Natural killer cell (primary cell): ENCODE measurements around the gene UBAP1L. TPM values are rescaled to one million over a fixed set of nuclear protein-coding genes. Genes with fewer than 3 reads are reported as not detected.

Experiments used
- ATAC-seq, 3 donors: fragments of 150-1000 bp in 2 of 3; fragments of 200-7000 bp in 1 of 3; cut with Tn5 transposase; 1 replicate in 1 of 3; 2 replicates in 2 of 3; pipeline ENCODE4 v1.10.0; 2021; ENCODE audit warnings: mild to moderate bottlenecking in 2 of 3, moderate library complexity in 2 of 3
- DNase-seq, 2 donors: peaks; one replicate each; pipeline versions ENCODE4 v3.0.0 to v3.0.0-alpha.2; 2013 to 2021; ENCODE audit warnings: mixed read lengths in 1 of 2
- H3K27ac ChIP-seq: one replicate; pipeline ENCODE4 v1.5.1; 2013; ENCODE audit warnings: mild to moderate bottlenecking, low read length
- H3K27me3 ChIP-seq: one replicate; pipeline ENCODE4 v1.6.1; 2013; ENCODE audit warnings: low read length; ENCODE audit not compliant: control insufficient read depth, insufficient read depth
- H3K36me3 ChIP-seq: one replicate; pipeline ENCODE4 v1.6.1; 2013; ENCODE audit warnings: low read length; ENCODE audit not compliant: control insufficient read depth, insufficient read depth
- H3K4me1 ChIP-seq: one replicate; pipeline ENCODE4 v1.6.1; 2013; ENCODE audit warnings: low read length; ENCODE audit not compliant: control insufficient read depth, insufficient read depth
- H3K4me3 ChIP-seq: one replicate; pipeline ENCODE4 v1.5.1; 2013; ENCODE audit warnings: low read length
- H3K9me3 ChIP-seq: one replicate; pipeline ENCODE4 v1.6.1; 2013; ENCODE audit warnings: low read length; ENCODE audit not compliant: control insufficient read depth, insufficient read depth
- H3K27ac Mint-ChIP-seq, 2 donors: one replicate each; pipeline ENCODE4 v1.8.0; 2022; ENCODE audit warnings: mild to moderate bottlenecking in 2 of 2, mixed read lengths in 2 of 2, moderate library complexity in 1 of 2
- H3K27me3 Mint-ChIP-seq, 2 donors: one replicate each; pipeline ENCODE4 v1.8.0; 2022; ENCODE audit warnings: low read depth in 2 of 2, mixed read lengths in 2 of 2
- H3K36me3 Mint-ChIP-seq: one replicate; pipeline ENCODE4 v1.8.0; 2022; ENCODE audit warnings: mixed read lengths
- H3K4me1 Mint-ChIP-seq, 2 donors: one replicate each; pipeline ENCODE4 v1.8.0; 2022; ENCODE audit warnings: mixed read lengths in 2 of 2
- H3K4me3 Mint-ChIP-seq: one replicate; pipeline ENCODE4 v1.8.0; 2022; ENCODE audit warnings: mild to moderate bottlenecking, moderate library complexity, mixed read lengths
- H3K9me3 Mint-ChIP-seq, 2 donors: one replicate each; pipeline ENCODE4 v1.8.0; 2022; ENCODE audit warnings: mixed read lengths in 2 of 2
- WGBS: methylation state at CpG from one replicate; pipeline ENCODE4 v1.1.7; 2013; ENCODE audit warnings: missing lambda C conversion rate; ENCODE audit not compliant: insufficient coverage; 5-methylcytosine and 5-hydroxymethylcytosine counted together
- intact Hi-C: fragments of 100-400 bp; cut with micrococcal nuclease; formaldehyde crosslinking; loops from one replicate; pipeline ENCODE4 v1.14.2; 2022
- total RNA-seq, 4 donors: library from RNA; stranded (reverse); fragments of 120-200 nt in 1 of 4; gene quantifications; one replicate each; pipeline versions ENCODE4 v1.2.3 to v1.2.4, GENCODE V29; 2013 to 2022
- TF ChIP-seq, protein P1 (sequence below): fragments of 200-600 bp; IDR thresholded peaks from one replicate; pipeline ENCODE4 v1.8.0; 2022; ENCODE audit warnings: antibody characterized with exemption

The UBAP1L gene
- total RNA-seq, result 1 to 10 TPM; 4.3 to 8.0 (median 7.5) TPM
- 5.6 TPM for total RNA-seq (2013)

DNA sequence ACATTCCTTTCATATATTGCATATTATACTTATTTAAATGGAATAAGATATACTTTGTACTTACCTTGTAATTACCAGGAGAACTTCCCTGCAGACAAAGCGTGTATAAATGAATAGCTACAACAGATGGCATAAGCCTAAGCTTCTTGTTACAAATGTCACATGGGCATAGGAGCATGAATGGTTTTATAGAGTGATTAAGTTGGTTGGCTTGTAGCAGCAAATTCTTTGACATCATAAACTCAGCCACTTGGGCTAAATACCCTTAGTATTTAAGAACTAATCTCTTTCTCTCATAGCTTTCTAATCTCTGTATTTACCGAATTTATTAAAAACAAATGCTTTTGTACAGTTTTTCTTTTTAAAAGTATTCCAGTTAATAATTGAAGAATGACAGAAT lies at the start of gene UBAP1L:
UBAP1L (minus strand) TSS at position 115 of the 400 bp plus-strand sequence. CDS start 8,985 bp downstream, outside the sequence.
- Histone ChIP-seq H3K4me1 (no peaks in the 10 kb centered on the region), H3K4me3 (no peak within 1 kb of the TSS), H3K9me3 (no peaks in the 10 kb centered on the region), H3K27me3 (no peaks in the 10 kb centered on the region), H3K36me3 (peaks cover 55% of the 10 kb centered on the region), H3K27ac (no peak within 1 kb of the TSS)
- Mint-ChIP-seq H3K4me1 (peaks cover 0 to 7% of the 10 kb centered on the region in 2 donors), H3K27me3 (no peaks in the 10 kb centered on the region), H3K36me3 (no peaks in the 10 kb centered on the region), H3K9me3 (no peaks in the 10 kb centered on the region), H3K4me3 (no peak within 1 kb of the TSS), H3K27ac (no peak within 1 kb of the TSS)
- intact Hi-C loops, result no loop called here
- no peak for DNase-seq
- WGBS, result 100% methylated on average over 1 of the region's 2 CpGs
- ATAC-seq, result no peak
- TF ChIP-seq, protein P1, sequence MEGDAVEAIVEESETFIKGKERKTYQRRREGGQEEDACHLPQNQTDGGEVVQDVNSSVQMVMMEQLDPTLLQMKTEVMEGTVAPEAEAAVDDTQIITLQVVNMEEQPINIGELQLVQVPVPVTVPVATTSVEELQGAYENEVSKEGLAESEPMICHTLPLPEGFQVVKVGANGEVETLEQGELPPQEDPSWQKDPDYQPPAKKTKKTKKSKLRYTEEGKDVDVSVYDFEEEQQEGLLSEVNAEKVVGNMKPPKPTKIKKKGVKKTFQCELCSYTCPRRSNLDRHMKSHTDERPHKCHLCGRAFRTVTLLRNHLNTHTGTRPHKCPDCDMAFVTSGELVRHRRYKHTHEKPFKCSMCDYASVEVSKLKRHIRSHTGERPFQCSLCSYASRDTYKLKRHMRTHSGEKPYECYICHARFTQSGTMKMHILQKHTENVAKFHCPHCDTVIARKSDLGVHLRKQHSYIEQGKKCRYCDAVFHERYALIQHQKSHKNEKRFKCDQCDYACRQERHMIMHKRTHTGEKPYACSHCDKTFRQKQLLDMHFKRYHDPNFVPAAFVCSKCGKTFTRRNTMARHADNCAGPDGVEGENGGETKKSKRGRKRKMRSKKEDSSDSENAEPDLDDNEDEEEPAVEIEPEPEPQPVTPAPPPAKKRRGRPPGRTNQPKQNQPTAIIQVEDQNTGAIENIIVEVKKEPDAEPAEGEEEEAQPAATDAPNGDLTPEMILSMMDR, result no peak

DNA sequence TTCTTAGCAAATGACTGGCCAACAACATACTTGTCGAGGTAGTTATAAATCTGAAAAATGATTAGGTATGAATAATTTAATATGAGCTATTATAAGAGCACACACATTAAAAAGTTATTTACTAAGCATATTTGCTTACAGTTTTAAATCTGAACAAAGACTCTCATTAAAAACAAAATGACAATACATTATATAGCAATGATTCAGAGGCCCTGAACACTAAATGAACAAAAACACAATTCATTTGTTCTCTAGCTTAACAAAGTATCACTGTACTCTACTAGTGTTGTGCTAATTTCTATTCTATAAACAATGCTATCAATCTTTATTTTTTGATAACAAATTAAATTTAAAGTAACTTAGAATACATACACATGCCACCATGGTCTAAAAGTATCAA lies 49.1 kb upstream of the UBAP1L start:
- TF ChIP-seq, protein P1, result no peak
- Histone ChIP-seq H3K27me3 (no peaks in the 10 kb centered on the region), H3K4me1 (no peaks in the 10 kb centered on the region), H3K27ac (no peak overlapping the region), H3K36me3 (peaks cover 30% of the 10 kb centered on the region), H3K9me3 (no peaks in the 10 kb centered on the region), H3K4me3 (no peak overlapping the region)
- intact Hi-C loops, result no loop called here
- no peak for ATAC-seq
- H3K36me3 Mint-ChIP-seq, result peaks cover 5% of the 10 kb centered on the region
- WGBS, result no CpG with 5 or more reads among the region's 1 CpG
- H3K4me3 Mint-ChIP-seq, result no peak overlapping the region
- H3K9me3 Mint-ChIP-seq, result no peaks in the 10 kb centered on the region
- H3K27ac Mint-ChIP-seq, result no peak overlapping the region
- DNase-seq, result no peak
- no peaks in the 10 kb centered on the region for H3K27me3 Mint-ChIP-seq
- peaks cover 4 to 5% of the 10 kb centered on the region in 2 donors for H3K4me1 Mint-ChIP-seq

DNA sequence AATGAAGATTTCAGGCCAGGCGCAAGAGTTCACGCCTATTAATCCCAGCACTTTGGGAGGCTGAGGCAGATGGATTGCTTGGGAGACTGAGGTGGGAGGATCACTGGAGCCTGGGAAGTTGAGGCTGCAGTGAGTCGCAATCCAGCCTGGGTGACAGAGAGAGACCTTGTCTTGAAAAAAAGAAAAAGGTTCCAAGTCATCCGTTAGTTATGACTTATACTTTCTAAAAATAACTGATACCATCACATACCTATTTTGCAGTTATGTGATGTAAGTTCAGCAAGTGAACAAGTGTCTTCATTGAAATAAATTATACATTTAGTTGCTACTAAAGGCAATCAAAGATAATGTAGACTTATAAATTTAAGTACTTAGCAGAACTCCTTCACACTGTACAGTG lies 48.0 kb upstream of the UBAP1L start:
- 100% methylated on average over 3 of the region's 4 CpGs for WGBS
- Mint-ChIP-seq H3K27me3 (no peaks in the 10 kb centered on the region), H3K36me3 (peaks cover 5% of the 10 kb centered on the region), H3K4me3 (no peak overlapping the region), H3K4me1 (peaks cover 4 to 5% of the 10 kb centered on the region in 2 donors), H3K27ac (no peak overlapping the region), H3K9me3 (no peaks in the 10 kb centered on the region)
- H3K27ac ChIP-seq, result no peak overlapping the region
- DNase-seq (no peak), ATAC-seq (no peak)
- H3K9me3 ChIP-seq, result no peaks in the 10 kb centered on the region
- TF ChIP-seq, protein P1, result no peak
- no peak overlapping the region for H3K4me3 ChIP-seq
- H3K4me1 ChIP-seq, result no peaks in the 10 kb centered on the region
- H3K36me3 ChIP-seq, result peaks cover 37% of the 10 kb centered on the region
- intact Hi-C loops, result no loop called here
- H3K27me3 ChIP-seq, result no peaks in the 10 kb centered on the region

DNA sequence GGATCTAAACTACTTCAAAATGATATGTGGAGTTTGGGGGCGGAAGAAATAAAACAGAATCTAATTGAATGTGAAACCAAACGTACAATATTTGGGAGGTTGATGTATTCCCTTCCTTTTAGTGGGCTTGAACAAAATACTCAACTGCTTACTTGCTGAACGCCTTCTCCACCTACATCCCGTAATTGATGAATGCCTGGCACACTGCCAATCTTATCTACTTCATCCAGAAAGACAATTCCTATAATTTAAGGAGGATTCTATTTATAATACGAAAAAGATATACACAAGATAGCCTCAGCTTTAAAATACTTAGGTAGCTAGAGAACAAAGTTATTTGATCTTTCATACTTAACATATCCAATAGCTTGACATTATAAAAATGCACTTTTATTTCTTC lies 41.7 kb upstream of the UBAP1L start:
- 95% methylated on average over 2 of the region's 5 CpGs for WGBS
- Mint-ChIP-seq H3K36me3 (peaks cover 17% of the 10 kb centered on the region), H3K4me1 (peaks cover 4 to 5% of the 10 kb centered on the region in 2 donors), H3K27me3 (no peaks in the 10 kb centered on the region), H3K27ac (no peak overlapping the region), H3K9me3 (no peaks in the 10 kb centered on the region), H3K4me3 (no peak overlapping the region)
- Histone ChIP-seq H3K36me3 (peaks cover 64% of the 10 kb centered on the region), H3K27me3 (no peaks in the 10 kb centered on the region), H3K4me1 (no peaks in the 10 kb centered on the region), H3K27ac (no peak overlapping the region), H3K9me3 (no peaks in the 10 kb centered on the region), H3K4me3 (no peak overlapping the region)
- DNase-seq, result no peak
- intact Hi-C loops, result no loop called here
- TF ChIP-seq, protein P1, result no peak
- ATAC-seq, result no peak
